ENCODE results near the gene TRPM4. TPM values are rescaled to one million over a fixed set of nuclear protein-coding genes. Genes with fewer than 3 reads are reported as not detected.
A peak's percentile ranks its signal among the peaks of the same experiment; 100 is the strongest.

The TRPM4 gene
- total and polyA plus RNA-seq, 2 of the 13 experiments (the other 11 are each of a cell fraction or from before 2014, with no cell fraction given), result 1.9 to 4.3 TPM

GRCh38 chr19:49151267-49152118 is 6.1 kb upstream of the TRPM4 start (continued):
- TF ChIP-seq PRMT3 (CRISPR knock-in tag; IDR thresholded peaks at IDR 0.05; ENCODE audit: borderline replicate concordance, low read depth) (no peak), KDM3A (CRISPR knock-in tag; IDR thresholded peaks at IDR 0.05; ENCODE audit: low read depth) (no peak), MAX (IDR thresholded peaks at IDR 0.05) (peak; percentile 96), CEBPB (IDR thresholded peaks at IDR 0.05; ENCODE audit: borderline replicate concordance, low read depth, low read length) (no peak), ZNF605 (CRISPR knock-in tag; IDR thresholded peaks at IDR 0.05) (no peak), AGO2 (optimal IDR thresholded peaks at IDR 0.05; ENCODE audit: low read depth, low read length) (no peak), MXI1 (IDR thresholded peaks at IDR 0.05; ENCODE audit: borderline replicate concordance, low read depth, low read length) (peak; percentile 53; the same call in 1 of the 3 replicates), TEAD3 (CRISPR knock-in tag; optimal IDR thresholded peaks at IDR 0.05; ENCODE audit: borderline replicate concordance) (no peak), ZNF710 (CRISPR knock-in tag; IDR thresholded peaks at IDR 0.05; ENCODE audit: borderline replicate concordance) (no peak), PRDM10 (CRISPR knock-in tag; IDR thresholded peaks at IDR 0.05; ENCODE audit: low read depth) (peak; percentile 42; the same call in 1 of the 2 replicates), CBX1 (IDR thresholded peaks at IDR 0.05; ENCODE audit: low read depth) (no peak), TIGD3 (CRISPR knock-in tag; IDR thresholded peaks at IDR 0.05; ENCODE audit: borderline replicate concordance) (no peak), TFDP2 (CRISPR knock-in tag; IDR thresholded peaks at IDR 0.05) (peak; percentile 63), JUNB (CRISPR knock-in tag; IDR thresholded peaks at IDR 0.05; ENCODE audit: borderline replicate concordance) (no peak), JARID2 (CRISPR knock-in tag; IDR thresholded peaks at IDR 0.05; ENCODE audit: insufficient replicate concordance) (no peak), SIX1 (CRISPR knock-in tag; IDR thresholded peaks at IDR 0.05; ENCODE audit: borderline replicate concordance) (no peak), PBX2 (CRISPR knock-in tag; IDR thresholded peaks at IDR 0.05) (no peak), ZNF101 (CRISPR knock-in tag; IDR thresholded peaks at IDR 0.05; ENCODE audit: borderline replicate concordance, low read depth) (no peak)

Measured in HepG2 (cell line).